ENCODE measurements around the gene ANKS6.
A peak's percentile ranks its signal among the peaks of the same experiment; 100 is the strongest.

The ANKS6 gene

DNA sequence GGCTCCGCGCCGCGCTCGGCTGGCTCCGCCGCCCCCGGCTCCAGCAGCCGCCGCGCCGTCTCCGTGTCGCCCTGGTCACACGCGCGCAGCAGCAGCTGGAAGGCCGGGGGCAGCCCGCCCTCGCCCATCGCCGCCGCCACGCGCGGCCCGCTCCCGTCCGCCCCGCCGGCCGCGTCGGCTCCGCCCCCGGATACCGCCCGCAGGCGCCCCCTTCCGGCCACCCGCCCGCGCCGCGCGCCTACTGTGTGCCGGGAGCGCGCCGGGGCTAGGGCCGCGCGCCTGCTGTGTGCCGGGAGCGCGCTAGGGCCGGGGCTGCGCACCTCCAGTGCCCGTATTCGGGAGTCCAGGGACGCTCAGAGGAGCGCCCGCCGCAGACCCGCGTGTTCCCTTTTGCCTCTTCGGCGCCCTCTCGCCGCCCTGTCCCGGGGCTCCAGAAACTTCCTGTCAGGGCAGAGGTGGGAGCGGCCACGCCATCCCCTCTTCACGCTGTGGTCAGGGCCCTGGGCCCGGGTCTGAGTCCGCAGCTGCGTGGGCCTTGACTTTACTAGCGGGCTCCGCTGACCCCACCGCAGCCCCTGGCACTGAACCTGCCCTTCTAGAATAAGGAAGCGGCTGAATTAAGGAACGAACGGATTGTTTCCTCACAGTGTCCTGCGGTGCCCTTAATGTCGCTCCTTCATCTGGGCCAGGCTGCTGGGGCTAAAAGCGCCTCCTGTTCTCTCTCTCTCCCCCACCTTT lies at the start of gene ANKS6:
Gene ANKS6 (minus strand): TSS at position 192 of the 738 bp plus-strand sequence. CDS start 64 bp downstream, at position 128.
- peaks cover 14% of the 10 kb centered on the region for H3K9me3 Mint-ChIP-seq
- peak within 1 kb of the TSS; percentile 36 for H3K27ac Mint-ChIP-seq
- peaks cover 26% of the 10 kb centered on the region for H3K27me3 Mint-ChIP-seq (ENCODE audit: low read depth)
- peaks cover 4% of the 10 kb centered on the region for H3K36me3 Mint-ChIP-seq (ENCODE audit: low read depth)
- H3K4me3 Mint-ChIP-seq = peak within 1 kb of the TSS; percentile 84
- H3K4me1 Mint-ChIP-seq (ENCODE audit: low read depth) = peaks cover 19% of the 10 kb centered on the region

DNA sequence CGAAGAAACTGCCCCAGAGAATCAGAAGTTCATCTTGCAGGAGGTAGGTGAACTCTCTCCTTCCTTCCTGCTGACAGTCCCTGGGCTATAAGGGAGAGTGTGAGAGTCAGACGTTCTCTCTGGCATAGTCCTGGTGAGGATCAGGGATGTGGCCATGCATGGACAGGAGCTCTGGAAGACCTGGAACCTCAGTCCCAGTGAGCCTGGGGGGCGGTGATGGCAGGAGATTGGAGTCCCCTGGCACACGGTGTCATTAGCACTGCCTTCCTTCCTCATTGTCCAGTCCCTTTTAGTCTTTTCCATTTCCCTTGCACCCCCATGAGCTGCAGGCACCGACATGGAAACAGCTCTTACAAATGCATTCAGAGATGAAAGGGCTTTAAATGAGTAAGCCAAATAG lies 49.7 kb upstream of the ANKS6 start:
- Mint-ChIP-seq H3K9me3 (no peaks in the 10 kb centered on the region), H3K4me3 (no peak overlapping the region), H3K27me3 (ENCODE audit: low read depth) (no peaks in the 10 kb centered on the region), H3K4me1 (ENCODE audit: low read depth) (peaks cover 6% of the 10 kb centered on the region), H3K36me3 (ENCODE audit: low read depth) (no peaks in the 10 kb centered on the region), H3K27ac (no peak overlapping the region)

DNA sequence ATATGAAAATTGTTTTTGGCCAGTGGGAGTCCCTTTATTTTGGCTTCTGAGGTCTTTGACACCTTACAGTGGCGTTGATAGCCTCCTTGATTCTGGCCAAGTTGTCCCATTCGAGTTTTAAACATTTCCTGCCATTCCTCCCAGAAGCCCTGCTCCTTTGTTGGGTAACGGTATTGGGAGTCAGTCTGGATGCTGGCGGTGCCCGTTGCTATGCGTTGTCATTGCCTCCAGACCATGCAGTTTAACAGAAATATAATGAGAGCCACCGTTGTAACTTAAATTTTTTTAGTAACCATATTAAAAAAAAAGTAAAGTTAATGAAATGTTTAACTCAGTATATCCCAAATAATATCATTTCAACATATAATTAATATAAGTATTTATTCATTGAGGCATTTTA lies 46.2 kb upstream of the ANKS6 start:
- Mint-ChIP-seq H3K36me3 (ENCODE audit: low read depth) (no peaks in the 10 kb centered on the region), H3K4me3 (no peak overlapping the region), H3K27me3 (ENCODE audit: low read depth) (no peaks in the 10 kb centered on the region), H3K27ac (no peak overlapping the region), H3K9me3 (no peaks in the 10 kb centered on the region), H3K4me1 (ENCODE audit: low read depth) (no peaks in the 10 kb centered on the region)

DNA sequence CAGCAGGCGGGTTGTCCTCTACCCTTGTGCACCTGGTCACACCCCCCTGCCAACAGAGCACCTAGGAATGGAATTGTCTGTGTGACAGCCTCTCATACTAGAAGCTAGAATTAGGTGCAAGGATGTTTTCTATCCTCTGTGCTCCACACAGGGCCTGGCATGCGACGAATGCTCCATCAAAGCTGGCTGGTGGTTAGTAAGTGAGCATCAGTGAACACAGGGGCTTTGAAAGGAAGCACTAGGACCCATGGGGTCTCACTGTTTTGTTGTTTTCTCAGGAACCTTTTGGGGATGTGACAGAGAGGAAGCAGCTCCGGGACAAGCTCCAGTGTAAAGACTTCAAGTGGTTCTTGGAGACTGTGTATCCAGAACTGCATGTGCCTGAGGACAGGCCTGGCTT lies 43.4 kb upstream of the ANKS6 start:
- Mint-ChIP-seq H3K4me1 (ENCODE audit: low read depth) (no peaks in the 10 kb centered on the region), H3K4me3 (no peak overlapping the region), H3K27me3 (ENCODE audit: low read depth) (no peaks in the 10 kb centered on the region), H3K27ac (no peak overlapping the region), H3K36me3 (ENCODE audit: low read depth) (no peaks in the 10 kb centered on the region), H3K9me3 (no peaks in the 10 kb centered on the region)

DNA sequence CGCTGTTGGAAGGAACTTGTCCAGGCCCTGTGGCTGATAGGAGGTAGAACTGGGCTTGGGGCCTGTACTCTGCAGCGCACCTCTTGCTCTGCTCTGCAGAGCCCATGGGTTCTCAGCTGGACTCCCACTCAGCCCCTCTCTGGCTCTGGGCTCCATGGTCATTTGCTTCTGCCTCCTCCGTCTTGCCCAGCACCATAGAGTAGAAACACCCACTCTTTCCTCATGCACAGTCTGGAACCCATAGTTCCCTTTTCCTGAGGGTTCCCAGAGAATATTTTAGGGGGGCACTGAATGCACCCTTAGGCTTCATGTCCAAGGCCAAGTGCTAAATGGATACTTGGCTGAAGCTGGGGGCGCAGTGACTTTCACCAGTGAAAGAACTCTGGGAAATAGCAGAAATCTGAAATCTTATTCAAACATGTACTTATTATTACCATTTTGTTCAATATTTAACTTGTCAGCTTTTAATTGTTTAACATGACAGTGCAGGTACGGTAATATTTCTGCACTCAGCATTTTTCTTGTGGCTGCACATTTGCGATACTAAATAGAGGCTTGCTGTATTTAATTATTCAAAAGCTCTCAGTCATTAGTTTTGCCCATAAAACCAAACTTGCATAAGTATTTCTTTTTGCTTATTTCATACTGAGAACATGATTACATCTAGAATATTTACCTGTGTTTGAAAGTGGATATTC lies 42.7 kb upstream of the ANKS6 start:
- Mint-ChIP-seq H3K9me3 (no peaks in the 10 kb centered on the region), H3K27ac (no peak overlapping the region), H3K36me3 (ENCODE audit: low read depth) (no peaks in the 10 kb centered on the region), H3K4me3 (no peak overlapping the region), H3K27me3 (ENCODE audit: low read depth) (no peaks in the 10 kb centered on the region), H3K4me1 (ENCODE audit: low read depth) (no peaks in the 10 kb centered on the region)

DNA sequence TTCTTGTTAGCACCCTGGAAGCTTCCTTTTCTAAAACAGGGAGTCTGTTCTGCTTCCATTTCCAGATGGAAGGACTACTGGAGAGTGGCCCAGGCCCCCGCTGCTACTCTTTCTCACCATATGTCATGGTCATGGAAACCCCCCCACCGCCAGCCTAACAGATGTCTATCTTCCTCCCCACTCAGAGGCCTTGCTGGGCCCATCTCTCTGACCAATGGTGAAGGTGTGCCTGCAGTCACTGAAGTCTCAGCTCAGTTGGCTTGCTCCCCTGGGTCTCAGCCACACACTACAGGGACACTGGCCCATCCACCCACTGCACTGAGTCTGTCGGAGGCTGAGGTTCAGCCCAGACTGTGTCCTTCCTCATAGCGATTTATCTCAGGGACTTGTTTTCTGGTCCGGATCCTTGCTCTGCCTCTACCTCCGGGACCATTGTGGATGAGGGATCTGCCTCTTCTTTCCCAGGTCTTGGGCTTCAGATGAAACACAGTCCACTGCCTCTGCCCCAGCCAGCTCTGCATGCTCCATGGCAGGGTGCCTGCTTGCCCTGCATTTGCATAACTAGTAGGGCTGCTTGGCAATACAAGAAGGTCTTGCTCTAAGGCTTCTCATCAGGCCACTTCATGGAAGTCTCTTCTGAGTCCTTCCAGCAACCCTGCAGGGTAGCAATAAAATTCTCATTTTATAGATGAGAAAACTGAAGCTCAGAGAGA lies 42.0 kb upstream of the ANKS6 start:
- no peak overlapping the region for H3K4me3 Mint-ChIP-seq
- H3K27me3 Mint-ChIP-seq (ENCODE audit: low read depth) = no peaks in the 10 kb centered on the region

DNA sequence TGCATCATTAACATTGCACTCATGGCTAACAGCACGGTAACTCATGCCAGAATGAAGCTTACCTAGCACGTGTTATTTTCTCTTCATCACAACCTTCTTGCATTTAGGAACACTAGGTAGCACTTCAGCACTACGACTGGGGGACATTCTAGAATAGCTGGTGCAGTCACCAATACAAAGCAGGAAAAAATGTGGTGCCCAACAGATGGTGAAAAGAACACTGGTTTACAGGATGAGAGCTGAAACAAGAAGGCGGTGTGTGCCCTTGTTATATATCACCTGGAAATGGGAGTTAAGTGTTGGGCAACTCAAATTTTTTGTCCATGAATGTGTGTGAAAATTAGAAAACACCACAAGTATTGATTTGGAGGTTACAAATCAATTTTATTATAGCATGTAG lies 41.2 kb upstream of the ANKS6 start:
- H3K36me3 Mint-ChIP-seq (ENCODE audit: low read depth) = no peaks in the 10 kb centered on the region
- H3K4me1 Mint-ChIP-seq (ENCODE audit: low read depth) = no peaks in the 10 kb centered on the region
- no peak overlapping the region for H3K4me3 Mint-ChIP-seq
- H3K9me3 Mint-ChIP-seq = no peaks in the 10 kb centered on the region
- no peaks in the 10 kb centered on the region for H3K27me3 Mint-ChIP-seq (ENCODE audit: low read depth)
- no peak overlapping the region for H3K27ac Mint-ChIP-seq

More for the DNA sequence above, 42.0 kb upstream of the ANKS6 start:
- H3K36me3 Mint-ChIP-seq (ENCODE audit: low read depth) = no peaks in the 10 kb centered on the region
- no peaks in the 10 kb centered on the region for H3K9me3 Mint-ChIP-seq
- H3K27ac Mint-ChIP-seq = no peak overlapping the region
- no peaks in the 10 kb centered on the region for H3K4me1 Mint-ChIP-seq (ENCODE audit: low read depth)

DNA sequence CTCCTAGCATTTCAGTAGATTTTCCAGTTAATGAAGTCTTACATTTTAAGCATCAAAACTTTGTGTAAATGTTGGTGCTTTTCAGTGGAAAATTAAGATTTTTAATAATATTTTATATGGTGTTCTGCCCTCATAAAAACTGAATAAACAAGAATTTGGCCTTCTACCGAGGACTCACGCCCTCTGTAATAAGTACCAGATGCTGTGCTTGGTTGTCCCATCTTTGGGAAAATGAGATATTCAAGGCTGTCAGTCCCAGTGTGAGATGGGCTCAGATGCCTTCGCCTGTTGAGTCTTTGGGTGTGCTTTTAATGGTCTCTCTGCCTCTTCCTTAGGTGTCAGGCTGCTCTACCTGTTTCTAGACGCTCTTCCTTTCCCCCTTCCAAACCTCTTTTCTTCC lies 39.9 kb upstream of the ANKS6 start:
- no peaks in the 10 kb centered on the region for H3K27me3 Mint-ChIP-seq (ENCODE audit: low read depth)
- no peaks in the 10 kb centered on the region for H3K9me3 Mint-ChIP-seq
- no peak overlapping the region for H3K4me3 Mint-ChIP-seq
- no peaks in the 10 kb centered on the region for H3K36me3 Mint-ChIP-seq (ENCODE audit: low read depth)
- no peaks in the 10 kb centered on the region for H3K4me1 Mint-ChIP-seq (ENCODE audit: low read depth)
- no peak overlapping the region for H3K27ac Mint-ChIP-seq

DNA sequence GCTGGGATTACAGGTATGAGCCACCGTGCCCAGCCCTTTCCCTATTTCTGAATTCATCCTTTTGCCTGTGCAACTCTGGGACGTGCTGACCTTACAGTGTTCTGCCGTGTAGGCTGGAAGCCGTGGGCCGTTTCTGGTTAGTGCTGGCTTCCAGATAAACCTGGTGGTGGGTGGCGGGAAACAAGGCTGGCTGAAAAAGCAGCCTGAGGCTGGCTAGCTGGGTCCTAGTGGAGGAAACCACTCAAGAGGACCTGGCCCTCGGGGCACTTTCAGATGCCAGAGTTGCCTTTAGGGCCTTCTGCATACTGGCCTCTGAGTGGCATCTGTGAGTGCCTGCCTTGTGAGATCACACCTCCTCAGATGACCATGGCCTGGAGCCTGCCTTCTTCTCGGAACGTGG lies 38.0 kb upstream of the ANKS6 start:
- Mint-ChIP-seq H3K4me3 (no peak overlapping the region), H3K36me3 (ENCODE audit: low read depth) (no peaks in the 10 kb centered on the region), H3K27me3 (ENCODE audit: low read depth) (no peaks in the 10 kb centered on the region), H3K4me1 (ENCODE audit: low read depth) (no peaks in the 10 kb centered on the region), H3K9me3 (no peaks in the 10 kb centered on the region), H3K27ac (no peak overlapping the region)

DNA sequence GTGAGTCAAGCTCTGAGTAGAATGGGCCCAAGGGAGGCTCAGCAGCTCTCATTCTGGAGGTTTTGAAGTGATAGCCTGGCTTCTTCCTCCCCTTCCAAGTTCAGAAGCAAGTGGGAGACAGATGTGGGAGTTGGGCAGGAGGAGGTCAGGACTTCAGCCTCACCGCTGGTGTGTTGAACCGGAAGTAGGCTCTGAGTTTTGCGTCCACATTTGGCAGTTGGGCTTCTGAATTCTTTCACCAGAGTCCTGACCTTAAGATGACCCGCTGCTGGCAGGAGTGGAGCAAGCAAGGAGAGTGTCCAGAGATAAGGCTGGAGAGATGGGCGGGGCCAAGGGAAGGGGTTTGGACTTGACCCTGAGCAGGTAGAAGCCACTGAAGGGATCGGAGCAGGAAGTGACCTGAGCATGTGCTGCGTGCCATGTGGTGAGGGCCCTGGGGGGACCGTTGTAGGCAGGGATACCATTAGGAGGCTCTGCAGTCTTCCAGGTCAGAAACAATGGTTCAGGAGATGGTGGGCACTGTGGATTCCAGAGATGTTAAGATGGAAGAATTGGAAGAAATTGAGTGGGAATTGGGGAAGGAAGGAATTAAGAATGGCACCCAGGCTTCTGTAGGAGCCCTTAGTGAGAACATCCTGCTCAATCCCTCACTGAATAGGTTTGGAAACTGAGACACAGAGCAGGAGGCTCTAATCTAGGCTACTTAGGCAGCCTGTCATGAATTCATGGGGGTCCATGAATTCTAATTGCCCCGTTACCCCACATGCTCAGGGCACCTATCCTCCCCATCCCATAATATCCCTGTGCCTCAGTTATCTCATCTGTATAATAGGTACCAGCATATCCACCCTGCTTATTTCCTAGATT lies 37.0 kb upstream of the ANKS6 start:
- H3K27me3 Mint-ChIP-seq (ENCODE audit: low read depth) = no peaks in the 10 kb centered on the region
- no peaks in the 10 kb centered on the region for H3K36me3 Mint-ChIP-seq (ENCODE audit: low read depth)
- H3K9me3 Mint-ChIP-seq = no peaks in the 10 kb centered on the region
- no peak overlapping the region for H3K4me3 Mint-ChIP-seq
- H3K27ac Mint-ChIP-seq = no peak overlapping the region
- H3K4me1 Mint-ChIP-seq (ENCODE audit: low read depth) = no peaks in the 10 kb centered on the region

DNA sequence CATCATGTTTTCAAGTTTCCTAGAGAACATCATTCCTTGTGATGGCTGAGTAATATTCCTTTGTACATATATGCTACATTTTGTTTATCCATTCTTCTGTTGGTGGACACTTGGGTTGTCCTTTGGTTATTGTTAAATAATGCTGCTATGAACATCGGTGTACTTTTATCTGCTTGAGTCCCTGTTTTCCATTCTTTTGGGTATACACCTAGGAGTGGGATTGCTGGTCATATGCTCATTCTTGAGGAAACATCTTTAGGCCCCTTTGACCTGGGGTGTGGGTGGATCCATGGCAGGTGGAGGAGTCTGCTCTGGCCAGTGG lies 36.4 kb upstream of the ANKS6 start:
- Mint-ChIP-seq H3K9me3 (no peaks in the 10 kb centered on the region), H3K4me1 (ENCODE audit: low read depth) (no peaks in the 10 kb centered on the region), H3K36me3 (ENCODE audit: low read depth) (no peaks in the 10 kb centered on the region), H3K27me3 (ENCODE audit: low read depth) (no peaks in the 10 kb centered on the region), H3K27ac (no peak overlapping the region), H3K4me3 (no peak overlapping the region)

DNA sequence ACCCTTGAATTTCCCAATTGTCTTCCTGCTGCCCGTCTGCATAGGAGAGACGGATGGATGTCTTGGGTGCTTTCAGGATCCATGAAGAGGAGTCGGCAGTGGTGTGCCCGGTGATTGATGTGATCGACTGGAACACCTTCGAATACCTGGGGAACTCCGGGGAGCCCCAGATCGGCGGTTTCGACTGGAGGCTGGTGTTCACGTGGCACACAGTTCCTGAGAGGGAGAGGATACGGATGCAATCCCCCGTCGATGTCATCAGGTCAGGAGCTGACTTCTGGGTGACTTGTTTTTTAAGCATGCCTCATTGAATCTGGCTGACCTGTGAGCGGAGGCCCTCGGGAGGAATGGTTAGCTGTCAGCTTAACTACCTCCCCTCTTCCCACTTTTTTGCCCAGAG lies 35.3 kb upstream of the ANKS6 start:
- Mint-ChIP-seq H3K27ac (no peak overlapping the region), H3K4me1 (ENCODE audit: low read depth) (no peaks in the 10 kb centered on the region), H3K4me3 (no peak overlapping the region), H3K9me3 (no peaks in the 10 kb centered on the region), H3K36me3 (ENCODE audit: low read depth) (no peaks in the 10 kb centered on the region), H3K27me3 (ENCODE audit: low read depth) (no peaks in the 10 kb centered on the region)

DNA sequence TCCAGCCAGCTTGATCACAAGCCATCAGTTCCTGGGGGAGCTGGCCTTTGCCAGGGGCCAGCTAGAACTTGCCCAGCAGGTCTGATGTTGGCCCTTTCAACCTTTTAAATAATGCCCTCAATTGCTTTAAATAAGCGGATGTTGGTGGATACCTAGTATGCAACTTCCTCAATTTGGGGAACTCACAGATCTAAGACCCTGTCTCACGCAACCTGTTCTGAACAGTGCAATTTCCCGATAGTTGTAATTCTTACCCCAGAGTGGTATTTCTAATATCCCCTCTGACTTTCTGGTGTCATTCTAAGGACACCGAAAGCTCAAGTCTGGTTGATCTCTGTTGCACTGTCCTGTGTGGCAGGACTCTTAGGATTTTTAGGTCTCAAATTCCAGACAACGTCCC lies 34.2 kb upstream of the ANKS6 start:
- Mint-ChIP-seq H3K4me3 (no peak overlapping the region), H3K4me1 (ENCODE audit: low read depth) (no peaks in the 10 kb centered on the region), H3K36me3 (ENCODE audit: low read depth) (no peaks in the 10 kb centered on the region), H3K27me3 (ENCODE audit: low read depth) (no peaks in the 10 kb centered on the region), H3K27ac (no peak overlapping the region), H3K9me3 (no peaks in the 10 kb centered on the region)

DNA sequence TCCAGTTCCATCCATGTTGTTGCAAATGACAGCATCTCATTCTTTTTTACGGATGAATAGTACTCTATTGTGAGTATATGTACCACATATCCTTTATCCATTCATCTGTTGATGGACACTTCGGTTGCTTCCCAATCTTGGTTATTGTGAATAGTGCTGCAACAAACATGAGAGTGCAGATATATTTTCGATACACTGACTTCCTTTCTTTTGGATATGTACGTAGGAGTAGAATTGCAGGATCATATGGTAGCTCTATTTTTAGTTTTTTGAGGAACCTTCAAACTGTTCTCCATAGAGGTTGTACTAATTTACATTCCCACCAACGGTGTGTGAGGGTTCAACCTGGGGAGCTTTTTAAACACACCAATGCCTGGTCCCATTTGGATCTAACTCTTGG lies 33.4 kb upstream of the ANKS6 start:
- Mint-ChIP-seq H3K4me3 (no peak overlapping the region), H3K36me3 (ENCODE audit: low read depth) (no peaks in the 10 kb centered on the region), H3K9me3 (no peaks in the 10 kb centered on the region), H3K27ac (no peak overlapping the region), H3K4me1 (ENCODE audit: low read depth) (no peaks in the 10 kb centered on the region), H3K27me3 (ENCODE audit: low read depth) (no peaks in the 10 kb centered on the region)
